ENCODE data around the gene DMD.

Gene DMD

GRCh38 chrX:33053001-33053400 is 158.3 kb downstream of the DMD start:
- TF ChIP-seq CTCF (IDR thresholded peaks at IDR 0.05; ENCODE audit: insufficient read depth, low read depth, low read length, missing control alignments): no peak
- H3K4me3 ChIP-seq (ENCODE audit: low read length): no peak overlapping the region
- DNase-seq (ENCODE audit: low read depth): peak; percentile 75

GRCh38 chrX:33045882-33046281 is 165.5 kb downstream of the DMD start:
- no peak overlapping the region for H3K4me3 ChIP-seq (ENCODE audit: low read length)
- no peak for DNase-seq (ENCODE audit: low read depth)
- TF ChIP-seq CTCF (IDR thresholded peaks at IDR 0.05; ENCODE audit: insufficient read depth, low read depth, low read length, missing control alignments): no peak

GRCh38 chrX:33045245-33045644 is 166.1 kb downstream of the DMD start:
- no peak overlapping the region for H3K4me3 ChIP-seq (ENCODE audit: low read length)
- TF ChIP-seq CTCF (IDR thresholded peaks at IDR 0.05; ENCODE audit: insufficient read depth, low read depth, low read length, missing control alignments): no peak
- no peak for DNase-seq (ENCODE audit: low read depth)

- no peak for TF ChIP-seq CTCF (IDR thresholded peaks at IDR 0.05; ENCODE audit: insufficient read depth, low read depth, low read length, missing control alignments)
- DNase-seq (ENCODE audit: low read depth): no peak
Observed at GRCh38 chrX:33041141-33041540, 170.2 kb downstream of the DMD start.

GRCh38 chrX:33032700-33033099 is 178.6 kb downstream of the DMD start:
- H3K4me3 ChIP-seq (ENCODE audit: low read length): no peak overlapping the region
- DNase-seq (ENCODE audit: low read depth): no peak
- TF ChIP-seq CTCF (IDR thresholded peaks at IDR 0.05; ENCODE audit: insufficient read depth, low read depth, low read length, missing control alignments): no peak

More at GRCh38 chrX:33041141-33041540, 170.2 kb downstream of the DMD start:
- H3K4me3 ChIP-seq (ENCODE audit: low read length): no peak overlapping the region

- no peak overlapping the region for H3K4me3 ChIP-seq (ENCODE audit: low read length)
- DNase-seq (ENCODE audit: low read depth): no peak
- no peak for TF ChIP-seq CTCF (IDR thresholded peaks at IDR 0.05; ENCODE audit: insufficient read depth, low read depth, low read length, missing control alignments)
Observed at GRCh38 chrX:33014949-33015348, 196.4 kb downstream of the DMD start.

GRCh38 chrX:33014086-33014485 is 197.3 kb downstream of the DMD start:
- TF ChIP-seq CTCF (IDR thresholded peaks at IDR 0.05; ENCODE audit: insufficient read depth, low read depth, low read length, missing control alignments): no peak
- DNase-seq (ENCODE audit: low read depth): no peak
- no peak overlapping the region for H3K4me3 ChIP-seq (ENCODE audit: low read length)
